ENCODE data around the gene MIB1.

The MIB1 gene

GRCh38 chr18:21900605-21901352 lies 160.2 kb downstream of the MIB1 start:
- DNase-seq: no peak

GRCh38 chr18:21901423-21901945 lies 160.9 kb downstream of the MIB1 start:
- no peak for DNase-seq

DNA sequence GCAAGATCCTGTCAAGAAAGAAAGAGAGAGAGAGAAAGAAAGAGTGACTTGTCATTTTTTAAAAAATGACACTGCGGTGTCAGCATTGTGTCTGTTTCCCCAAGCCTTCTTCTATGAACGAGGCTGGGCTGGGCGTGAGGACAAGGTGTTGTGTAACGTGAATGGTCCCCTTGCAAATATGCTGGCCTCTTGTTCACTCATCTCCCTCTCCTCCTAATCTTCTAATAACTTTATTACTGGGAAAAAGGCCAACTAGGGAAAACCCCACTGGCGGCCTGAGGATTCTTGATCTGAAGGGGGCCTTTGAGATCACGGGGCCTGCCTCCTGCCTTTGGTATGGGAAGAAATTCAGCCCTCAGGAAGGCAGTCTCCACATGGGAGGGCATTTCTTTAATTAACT lies 163.1 kb downstream of the MIB1 start:
- DNase-seq: no peak

DNA sequence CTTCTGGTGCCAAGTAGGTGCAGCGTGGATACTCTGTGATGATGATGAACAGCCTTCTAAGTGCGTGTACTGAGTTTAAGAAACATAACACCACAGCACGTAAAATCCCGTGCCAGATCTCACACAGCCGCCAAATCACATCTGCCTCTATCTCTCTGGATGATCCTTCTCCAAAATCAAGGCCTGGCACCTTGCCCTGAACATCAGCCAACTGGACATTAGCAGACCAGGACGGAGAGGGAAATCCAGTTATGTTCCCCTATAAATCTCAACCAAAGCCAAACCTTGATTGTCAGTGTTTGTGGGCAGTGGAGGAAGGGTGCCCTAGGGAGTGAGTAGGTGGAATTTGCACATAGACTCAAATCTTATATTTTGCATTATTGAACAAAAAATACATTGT lies 164.3 kb downstream of the MIB1 start:
- DNase-seq: no peak

DNA sequence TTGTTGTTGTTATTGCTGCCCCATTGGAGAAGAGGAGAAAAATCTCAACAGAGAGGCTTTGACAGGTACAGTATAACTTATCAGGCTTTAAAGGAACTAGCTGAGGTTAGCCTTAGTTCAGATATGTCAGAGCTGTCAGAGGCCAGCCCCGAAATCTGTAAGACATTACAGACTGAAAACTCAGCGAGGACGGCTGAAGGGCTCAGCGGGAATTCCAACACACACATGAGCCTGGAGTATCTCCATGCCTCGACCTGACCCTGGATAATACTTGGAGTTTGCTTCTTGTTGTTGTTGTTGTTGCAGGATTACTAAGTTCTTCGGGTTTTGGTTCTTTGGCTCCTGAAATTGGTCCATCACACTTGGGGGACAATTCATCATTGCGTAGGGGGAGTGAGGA lies 166.9 kb downstream of the MIB1 start:
- DNase-seq: no peak

- DNase-seq: no peak
Observed at GRCh38 chr18:21908711-21909110, 168.1 kb downstream of the MIB1 start.

DNA sequence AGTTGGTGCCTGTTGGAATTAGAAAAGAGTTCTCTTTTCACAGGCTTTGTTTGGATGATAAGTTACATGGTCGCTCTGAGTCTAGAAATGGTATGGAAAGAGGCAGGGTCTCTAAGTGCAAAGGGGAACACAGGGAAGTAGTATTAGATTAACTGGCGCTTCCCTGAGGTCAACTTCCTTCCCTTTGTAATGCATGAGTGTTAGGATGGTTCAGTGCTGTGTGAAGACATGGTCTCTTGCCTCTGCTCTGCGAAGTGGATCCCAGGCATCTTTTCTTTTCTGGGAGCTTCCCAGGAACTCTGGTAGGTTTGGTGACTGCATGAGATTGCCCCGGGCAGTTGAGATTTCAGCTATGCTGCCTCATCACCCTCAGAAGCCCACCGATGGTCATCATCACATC lies 170.3 kb downstream of the MIB1 start:
- DNase-seq: no peak

GRCh38 chr18:21911551-21911950 lies 171.0 kb downstream of the MIB1 start:
- DNase-seq: no peak

GRCh38 chr18:21912339-21913239 lies 172.0 kb downstream of the MIB1 start:
- no peak for DNase-seq

DNA sequence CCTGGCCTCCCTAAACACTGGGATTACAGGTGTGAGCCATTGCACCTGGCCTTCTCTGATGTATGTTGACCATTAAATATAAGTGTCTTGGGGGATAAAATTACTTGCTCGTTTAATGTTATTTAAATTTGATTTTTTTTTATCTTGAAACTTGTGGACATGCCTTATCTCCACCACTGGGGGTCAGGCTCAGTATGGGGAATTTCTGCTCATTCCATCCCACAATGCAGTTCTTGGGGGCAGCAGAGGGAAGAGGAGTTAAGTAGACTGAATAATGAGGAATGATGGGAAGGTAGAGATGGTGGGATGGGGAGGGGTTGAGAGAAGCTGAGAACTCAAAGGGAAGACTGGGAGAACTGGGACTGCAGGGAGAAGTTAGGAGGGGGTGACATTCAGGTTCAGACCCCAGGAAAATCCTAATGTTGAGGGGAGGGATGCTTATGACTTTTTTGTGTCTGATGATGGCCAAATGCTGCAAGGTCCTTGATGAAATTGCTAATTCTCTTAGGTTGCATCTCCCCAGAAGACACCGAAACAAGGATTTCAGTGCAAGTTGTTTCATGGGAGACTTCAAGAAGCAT lies 174.2 kb downstream of the MIB1 start:
- no peak for DNase-seq

DNA sequence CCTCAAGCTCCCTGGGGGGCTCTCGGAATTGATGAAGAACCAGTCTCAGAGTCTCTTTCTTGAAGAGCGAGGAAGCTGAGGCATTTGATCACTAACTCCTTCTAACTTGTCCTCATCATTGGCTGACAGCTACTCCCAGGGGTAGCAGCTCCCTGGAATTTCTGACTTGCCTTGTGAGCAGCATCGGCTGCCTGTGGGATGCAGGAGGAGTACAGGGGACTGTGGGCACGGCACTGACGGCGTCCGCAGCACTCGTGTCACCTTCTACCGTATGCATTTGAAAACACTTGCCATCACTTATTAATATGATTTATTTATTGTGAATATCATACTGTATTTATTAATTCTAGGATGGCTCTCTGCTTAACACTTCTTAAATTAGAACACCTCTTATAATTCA lies 175.0 kb downstream of the MIB1 start:
- no peak for DNase-seq

DNA sequence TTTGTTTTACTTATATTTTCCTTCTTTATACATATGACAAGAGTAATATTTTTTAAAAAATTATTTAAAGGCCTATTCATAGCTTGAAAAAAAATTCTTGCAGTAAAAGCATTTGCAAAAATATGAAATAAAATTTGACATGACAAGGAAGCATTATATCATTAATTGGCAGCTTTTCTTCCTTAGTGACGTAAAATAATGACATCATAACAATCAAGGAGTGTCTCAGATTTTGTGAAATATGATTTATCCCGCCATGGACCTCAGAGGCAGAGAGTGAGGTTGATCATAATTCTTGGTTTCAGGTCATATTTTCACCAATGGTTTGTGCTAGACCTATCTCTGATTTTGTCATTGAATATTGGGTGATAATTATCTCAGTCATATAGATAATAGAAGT lies 176.0 kb downstream of the MIB1 start:
- no peak for DNase-seq

GRCh38 chr18:21918693-21919092 lies 178.1 kb downstream of the MIB1 start:
- DNase-seq: no peak
